Activated naive CD8-positive, alpha-beta T cell (primary cell): Measurements from ENCODE around the gene MAB21L2.
"Not testable (repeated sequence)": the region's sequence is repeated elsewhere in the genome, so short reads cannot be mapped to it uniquely, and the experiment has no call there.

ENCODE experiments used
- H3K27ac Mint-ChIP-seq: one replicate; pipeline ENCODE4 v1.8.0; 2021; ENCODE audit warnings: mixed read lengths
- H3K27me3 Mint-ChIP-seq: one replicate; pipeline ENCODE4 v1.8.0; 2021; ENCODE audit warnings: mixed read lengths
- H3K36me3 Mint-ChIP-seq: one replicate; pipeline ENCODE4 v1.8.0; 2021; ENCODE audit warnings: mixed read lengths
- H3K4me1 Mint-ChIP-seq: one replicate; pipeline ENCODE4 v1.8.0; 2021; ENCODE audit warnings: low read depth, mixed read lengths
- H3K4me3 Mint-ChIP-seq: one replicate; pipeline ENCODE4 v1.8.0; 2021; ENCODE audit warnings: mild to moderate bottlenecking, mixed read lengths
- H3K9me3 Mint-ChIP-seq: one replicate; pipeline ENCODE4 v1.8.0; 2021; ENCODE audit warnings: low read depth, mixed read lengths

The MAB21L2 gene

DNA sequence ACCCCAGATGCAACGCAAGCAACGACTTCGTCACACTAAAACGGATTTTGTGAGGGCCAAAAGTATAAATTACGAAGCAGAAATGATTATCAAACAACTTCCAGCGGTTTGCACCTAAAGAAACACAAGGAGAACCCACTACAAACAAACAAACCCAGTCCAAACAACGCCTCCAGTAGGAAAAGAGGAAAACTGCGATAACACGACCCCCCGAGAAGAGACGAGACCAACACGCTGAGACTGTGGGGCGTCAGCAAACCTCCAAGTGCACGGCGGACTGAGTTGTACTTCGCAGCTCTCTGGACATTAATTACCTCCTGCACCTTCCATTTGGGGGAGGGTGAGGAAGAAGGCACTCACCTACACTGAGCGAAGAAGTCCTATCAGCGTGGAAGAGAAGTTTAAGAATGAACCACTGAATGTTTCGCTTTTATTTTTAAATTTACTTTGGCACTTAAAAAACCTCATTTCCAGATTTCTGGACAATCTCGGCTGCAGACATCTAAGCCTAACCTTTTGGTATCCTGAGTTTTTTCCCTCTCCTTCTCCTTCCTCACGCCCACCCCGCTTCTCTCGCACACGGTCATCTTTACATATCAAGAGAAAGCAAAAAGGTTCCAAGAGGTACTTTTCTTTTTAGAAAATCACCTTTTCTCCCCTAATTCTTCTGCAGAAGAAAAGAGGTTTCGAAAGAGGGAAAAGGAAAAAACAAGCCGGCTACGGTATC is at the start of gene MAB21L2:
Gene MAB21L2 (plus strand): TSS at position 6 of the 727 bp plus-strand sequence. CDS start 879 bp downstream, outside the sequence.
- Mint-ChIP-seq H3K36me3 (peaks cover 24% of the 10 kb centered on the region), H3K4me3 (no peak within 1 kb of the TSS), H3K9me3 (peaks cover 3% of the 10 kb centered on the region), H3K27ac (no peak within 1 kb of the TSS), H3K4me1 (peaks cover 2% of the 10 kb centered on the region), H3K27me3 (no peaks in the 10 kb centered on the region)

DNA sequence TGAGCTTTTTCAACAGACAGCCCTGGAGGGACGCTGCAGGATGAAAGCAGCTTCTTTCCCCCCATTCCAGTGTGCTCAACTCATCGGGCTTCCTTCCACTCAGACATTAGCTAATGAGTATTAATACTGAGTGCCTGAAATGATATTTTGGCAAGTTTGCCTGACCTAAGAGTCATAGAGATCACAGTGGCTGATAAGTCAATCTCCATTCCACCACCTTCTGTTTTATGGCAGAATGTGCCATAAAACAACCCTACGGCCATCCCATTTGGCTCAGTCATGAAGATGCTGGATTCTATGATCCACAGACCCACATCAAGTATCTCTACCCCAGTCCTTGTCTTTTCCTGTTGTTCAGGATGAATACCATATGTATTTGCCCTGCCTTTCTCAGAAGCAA is 48.3 kb upstream of the MAB21L2 start:
- no peaks in the 10 kb centered on the region for H3K9me3 Mint-ChIP-seq
- no peaks in the 10 kb centered on the region for H3K27me3 Mint-ChIP-seq
- peaks cover 16% of the 10 kb centered on the region for H3K36me3 Mint-ChIP-seq
- no peak overlapping the region for H3K27ac Mint-ChIP-seq
- no peaks in the 10 kb centered on the region for H3K4me1 Mint-ChIP-seq
- no peak overlapping the region for H3K4me3 Mint-ChIP-seq

DNA sequence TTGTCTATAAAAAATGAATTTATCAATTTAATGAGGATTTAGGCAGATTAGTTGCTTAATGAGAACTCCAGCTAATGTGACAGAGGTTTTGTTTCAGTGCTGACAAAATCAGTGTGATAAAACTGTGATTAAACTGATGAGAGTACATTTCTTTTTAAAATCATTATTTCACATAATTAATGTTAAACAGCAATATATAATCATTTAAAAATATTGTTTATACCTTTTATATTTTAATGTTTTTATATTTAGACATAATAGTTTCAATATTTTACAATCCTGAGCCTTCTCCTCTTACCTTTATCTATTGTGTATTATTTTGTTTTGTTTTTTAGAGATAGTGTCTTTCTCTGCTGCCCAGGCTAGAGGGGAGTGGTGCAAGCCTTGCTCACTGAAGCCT is 47.1 kb upstream of the MAB21L2 start:
- no peak overlapping the region for H3K27ac Mint-ChIP-seq
- no peaks in the 10 kb centered on the region for H3K9me3 Mint-ChIP-seq

DNA sequence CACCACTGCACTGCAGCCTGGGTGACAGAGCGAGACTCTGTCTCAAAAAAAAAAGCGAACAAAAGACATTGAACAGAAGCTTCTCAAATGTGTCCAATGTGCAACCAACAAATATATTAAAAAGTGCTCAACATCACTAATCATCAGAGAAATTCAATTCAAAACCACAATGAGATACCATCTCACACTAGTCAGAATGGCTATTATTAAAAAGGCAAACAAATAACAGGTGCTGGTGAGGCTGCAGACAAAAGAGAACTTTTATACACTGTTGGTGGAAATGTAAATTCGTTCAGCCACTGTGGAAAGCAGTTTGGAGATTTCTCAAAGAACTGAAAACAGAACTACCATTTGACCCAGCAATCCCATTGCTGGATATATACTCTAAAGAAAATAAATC is 44.0 kb upstream of the MAB21L2 start:
- not testable (repeated sequence) for H3K27ac Mint-ChIP-seq, H3K9me3 Mint-ChIP-seq, H3K4me1 Mint-ChIP-seq, H3K36me3 Mint-ChIP-seq, H3K27me3 Mint-ChIP-seq, H3K4me3 Mint-ChIP-seq

More for the DNA sequence above, 47.1 kb upstream of the MAB21L2 start:
- Mint-ChIP-seq H3K36me3 (peaks cover 17% of the 10 kb centered on the region), H3K27me3 (no peaks in the 10 kb centered on the region), H3K4me3 (no peak overlapping the region), H3K4me1 (no peaks in the 10 kb centered on the region)

DNA sequence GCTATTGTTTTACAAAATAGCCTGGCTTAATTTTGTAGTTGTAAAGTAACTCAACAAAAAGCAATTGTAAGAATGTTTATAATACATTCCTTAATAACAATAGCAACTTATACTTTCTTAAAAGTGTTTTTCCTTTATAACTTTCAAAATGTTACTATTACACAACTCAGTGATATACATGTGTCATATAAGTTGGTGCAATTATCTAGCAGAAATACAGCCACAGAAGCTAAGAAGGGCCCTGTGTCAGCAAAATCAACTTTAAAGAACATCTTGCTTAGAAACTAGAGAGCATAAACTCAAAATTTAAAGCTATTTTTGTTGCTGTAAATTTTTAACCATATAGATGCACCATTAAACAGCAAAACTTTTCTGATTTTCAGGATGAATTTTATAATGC is 41.4 kb upstream of the MAB21L2 start:
- Mint-ChIP-seq H3K9me3 (no peaks in the 10 kb centered on the region), H3K27ac (no peak overlapping the region), H3K4me1 (no peaks in the 10 kb centered on the region), H3K36me3 (peaks cover 10% of the 10 kb centered on the region), H3K4me3 (no peak overlapping the region), H3K27me3 (no peaks in the 10 kb centered on the region)

DNA sequence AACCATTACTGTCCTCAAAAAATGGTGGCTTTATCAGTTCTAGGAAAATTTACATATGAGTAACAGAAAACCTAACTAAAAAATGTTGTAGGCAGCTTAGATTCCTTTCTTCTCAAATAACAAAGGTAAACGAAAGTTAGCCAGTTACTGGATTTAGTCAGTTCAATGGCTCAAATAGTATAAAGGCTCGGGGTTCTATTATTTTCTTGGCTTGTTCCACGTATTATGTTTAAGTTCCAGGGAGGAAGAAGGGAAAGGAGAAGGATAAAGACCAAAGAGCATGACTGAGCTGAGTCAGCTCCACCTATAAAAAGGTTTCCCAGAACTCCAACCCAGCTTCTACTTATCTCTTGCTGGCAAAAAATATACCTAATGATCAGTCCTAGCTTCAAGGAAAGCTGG is 41.0 kb upstream of the MAB21L2 start:
- Mint-ChIP-seq H3K36me3 (peaks cover 10% of the 10 kb centered on the region), H3K9me3 (no peaks in the 10 kb centered on the region), H3K4me1 (no peaks in the 10 kb centered on the region), H3K4me3 (no peak overlapping the region), H3K27me3 (no peaks in the 10 kb centered on the region), H3K27ac (no peak overlapping the region)

DNA sequence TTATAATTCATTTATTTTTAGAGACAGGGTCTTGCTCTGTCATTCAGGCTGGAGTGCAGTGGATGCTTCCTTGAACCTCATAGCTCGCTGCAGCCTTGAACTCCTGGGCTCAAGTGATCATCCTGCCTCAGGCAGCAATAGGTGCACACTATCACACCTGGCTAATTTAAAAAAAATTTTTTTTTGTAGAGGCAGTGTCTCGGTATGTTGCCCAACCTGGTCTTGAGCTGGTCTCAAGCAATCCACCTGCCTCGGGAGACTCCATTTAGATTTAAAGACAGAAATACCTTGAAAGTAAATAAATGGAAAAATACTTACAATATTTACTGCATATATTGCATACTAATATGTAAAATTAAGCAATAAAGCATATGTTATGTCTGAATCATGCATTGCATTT is 40.3 kb upstream of the MAB21L2 start:
- Mint-ChIP-seq H3K27me3 (no peaks in the 10 kb centered on the region), H3K36me3 (peaks cover 10% of the 10 kb centered on the region), H3K4me3 (no peak overlapping the region), H3K27ac (no peak overlapping the region), H3K9me3 (no peaks in the 10 kb centered on the region), H3K4me1 (no peaks in the 10 kb centered on the region)

DNA sequence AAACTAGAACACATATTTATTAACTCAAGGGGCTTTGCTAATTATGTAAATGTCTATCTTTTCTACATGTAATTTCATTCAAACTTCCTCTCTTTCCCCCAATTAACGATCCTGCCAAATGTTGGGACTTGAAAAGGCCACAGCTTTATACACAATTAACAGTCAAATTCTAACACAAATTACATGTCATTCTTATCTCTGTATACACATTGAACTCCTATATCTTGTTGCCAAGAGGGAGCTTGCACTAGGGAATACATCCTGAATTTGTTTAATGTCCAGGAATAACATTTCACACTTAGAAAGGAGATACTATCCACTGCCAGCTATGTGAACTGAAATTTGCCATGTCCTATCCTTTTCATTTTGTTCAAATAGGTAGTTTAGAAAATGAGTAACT is 38.9 kb upstream of the MAB21L2 start:
- Mint-ChIP-seq H3K27me3 (no peaks in the 10 kb centered on the region), H3K27ac (no peak overlapping the region), H3K4me3 (no peak overlapping the region), H3K9me3 (no peaks in the 10 kb centered on the region), H3K4me1 (no peaks in the 10 kb centered on the region), H3K36me3 (peaks cover 6% of the 10 kb centered on the region)

DNA sequence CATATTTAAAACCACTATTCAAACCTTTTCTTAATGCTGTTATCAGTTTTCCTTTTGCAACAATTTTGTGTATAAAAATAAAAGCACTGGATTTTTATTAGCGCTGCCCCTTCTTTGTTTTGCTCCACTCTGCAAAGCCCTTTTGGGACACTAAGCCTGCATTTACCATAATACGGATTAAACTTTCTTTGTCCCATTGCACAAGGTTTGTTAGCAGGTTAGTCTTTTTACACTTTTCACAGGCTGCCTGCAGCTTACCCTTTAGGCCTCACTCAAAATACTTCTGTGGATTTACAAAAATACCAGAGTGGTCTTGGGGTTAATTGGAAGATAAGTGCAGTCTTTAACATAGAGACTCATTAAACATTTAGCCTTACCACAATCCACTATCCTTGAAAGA is 35.7 kb upstream of the MAB21L2 start:
- Mint-ChIP-seq H3K36me3 (peaks cover 5% of the 10 kb centered on the region), H3K27ac (no peak overlapping the region), H3K27me3 (no peaks in the 10 kb centered on the region), H3K4me3 (no peak overlapping the region), H3K4me1 (no peaks in the 10 kb centered on the region), H3K9me3 (no peaks in the 10 kb centered on the region)

DNA sequence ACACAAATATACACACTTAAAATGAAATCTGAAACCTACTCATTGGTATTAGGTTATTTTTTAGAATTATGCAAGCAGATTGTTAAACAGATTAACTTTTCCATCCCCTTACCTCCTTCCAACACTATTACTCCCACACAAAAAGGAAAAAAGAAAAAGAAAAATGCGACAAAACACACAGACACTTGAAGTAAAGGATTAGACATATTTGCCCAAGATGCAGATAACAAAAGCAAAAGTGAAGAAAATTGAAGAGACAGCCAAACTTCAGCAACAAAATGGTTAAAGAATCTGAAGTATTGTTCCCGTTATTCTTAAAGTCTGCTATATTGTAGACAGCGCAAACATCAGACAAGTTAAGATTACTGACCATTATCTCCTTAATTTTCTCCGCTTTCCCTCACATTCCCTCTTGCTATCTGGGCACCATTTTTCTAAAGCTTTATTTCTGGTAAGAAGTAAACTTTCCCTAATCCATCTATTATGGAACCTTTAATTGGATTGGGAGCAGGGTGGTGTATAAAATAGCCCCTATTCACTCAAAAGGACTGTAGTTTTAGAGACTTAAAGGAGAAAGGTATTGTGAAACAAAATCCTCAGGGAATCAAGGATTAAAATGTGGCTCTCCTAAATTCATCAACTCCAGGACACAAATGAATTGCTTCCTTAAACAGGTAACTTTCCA is 34.7 kb upstream of the MAB21L2 start:
- H3K4me1 Mint-ChIP-seq, result no peaks in the 10 kb centered on the region

DNA sequence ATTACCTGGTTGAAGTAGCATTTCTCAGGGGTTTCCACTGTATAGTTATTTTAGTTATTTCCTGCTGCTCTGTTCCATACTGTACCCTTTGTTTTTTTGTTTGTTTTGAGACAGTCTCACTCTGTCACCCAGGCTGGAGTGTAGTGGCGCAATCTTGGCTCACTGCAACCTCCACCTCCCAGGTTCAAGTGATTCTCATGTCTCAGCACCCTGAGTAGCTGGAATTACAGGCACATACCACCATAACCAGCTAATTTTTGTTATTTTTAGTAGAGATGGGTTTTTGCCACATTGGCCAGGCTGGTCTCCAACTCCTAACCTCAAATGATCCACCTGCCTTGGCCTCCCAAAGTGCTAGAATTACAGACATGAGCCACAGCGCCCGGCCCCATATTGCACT is 24.1 kb upstream of the MAB21L2 start:
- H3K4me1 Mint-ChIP-seq, H3K4me3 Mint-ChIP-seq, H3K27ac Mint-ChIP-seq, H3K27me3 Mint-ChIP-seq: not testable (repeated sequence)
- Mint-ChIP-seq H3K36me3 (peaks cover 38% of the 10 kb centered on the region), H3K9me3 (peaks cover 16% of the 10 kb centered on the region)

More for the DNA sequence above, 34.7 kb upstream of the MAB21L2 start:
- Mint-ChIP-seq H3K4me3 (no peak overlapping the region), H3K36me3 (peaks cover 8% of the 10 kb centered on the region), H3K9me3 (no peaks in the 10 kb centered on the region), H3K27me3 (no peaks in the 10 kb centered on the region), H3K27ac (no peak overlapping the region)

DNA sequence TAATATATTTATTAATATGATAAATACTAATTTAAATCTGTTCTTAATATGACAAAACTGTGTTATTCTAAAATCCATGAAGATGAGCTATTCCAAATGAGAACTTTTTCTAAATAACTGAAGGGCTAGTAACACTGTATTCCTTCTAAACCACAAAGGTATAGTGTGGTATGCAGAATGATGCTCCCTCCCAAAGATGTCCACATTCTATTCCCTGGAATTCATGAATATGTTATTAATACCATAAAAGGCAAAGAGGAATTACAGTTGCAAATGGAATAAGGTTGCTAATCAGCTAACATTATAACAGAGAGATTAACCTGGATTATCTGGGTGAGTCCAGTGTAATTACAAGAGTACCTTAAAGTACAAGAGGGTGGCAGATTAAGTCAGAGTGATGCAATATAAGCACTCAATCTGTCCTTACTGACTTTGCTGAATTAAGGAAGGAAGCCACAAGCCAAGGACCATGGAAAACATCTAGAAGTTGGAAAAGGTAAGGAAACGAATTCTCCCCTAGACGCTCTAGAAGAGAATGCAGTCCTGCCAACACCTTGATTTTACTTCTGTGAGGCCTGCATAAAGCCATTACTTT is 20.7 kb upstream of the MAB21L2 start:
- Mint-ChIP-seq H3K9me3 (peaks cover 3% of the 10 kb centered on the region), H3K27me3 (no peaks in the 10 kb centered on the region)

DNA sequence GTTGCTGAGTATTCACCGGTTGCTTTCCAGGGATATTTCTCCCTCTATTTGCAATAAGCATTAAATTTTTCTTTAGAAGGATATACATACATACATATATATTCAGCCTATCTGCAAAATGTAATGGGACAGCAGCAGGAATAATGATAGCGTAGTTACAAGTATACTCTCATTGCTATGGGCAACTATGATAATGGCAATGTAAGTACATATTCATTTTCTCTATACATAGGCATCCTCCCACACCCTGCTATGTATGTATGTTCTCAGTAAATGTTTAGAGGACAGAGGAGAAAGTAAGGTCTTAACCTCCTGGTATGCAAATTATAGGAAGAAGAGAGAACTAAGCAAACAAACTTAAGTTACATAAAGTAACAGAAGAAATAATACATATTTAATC is 19.7 kb upstream of the MAB21L2 start:
- no peaks in the 10 kb centered on the region for H3K4me1 Mint-ChIP-seq
- no peaks in the 10 kb centered on the region for H3K27me3 Mint-ChIP-seq
- H3K4me3 Mint-ChIP-seq, result no peak overlapping the region
- H3K36me3 Mint-ChIP-seq, result peaks cover 34% of the 10 kb centered on the region
- no peaks in the 10 kb centered on the region for H3K9me3 Mint-ChIP-seq
- H3K27ac Mint-ChIP-seq, result no peak overlapping the region

More for the DNA sequence above, 20.7 kb upstream of the MAB21L2 start:
- peaks cover 37% of the 10 kb centered on the region for H3K36me3 Mint-ChIP-seq
- H3K27ac Mint-ChIP-seq, result no peak overlapping the region
- no peak overlapping the region for H3K4me3 Mint-ChIP-seq
- H3K4me1 Mint-ChIP-seq, result no peaks in the 10 kb centered on the region

DNA sequence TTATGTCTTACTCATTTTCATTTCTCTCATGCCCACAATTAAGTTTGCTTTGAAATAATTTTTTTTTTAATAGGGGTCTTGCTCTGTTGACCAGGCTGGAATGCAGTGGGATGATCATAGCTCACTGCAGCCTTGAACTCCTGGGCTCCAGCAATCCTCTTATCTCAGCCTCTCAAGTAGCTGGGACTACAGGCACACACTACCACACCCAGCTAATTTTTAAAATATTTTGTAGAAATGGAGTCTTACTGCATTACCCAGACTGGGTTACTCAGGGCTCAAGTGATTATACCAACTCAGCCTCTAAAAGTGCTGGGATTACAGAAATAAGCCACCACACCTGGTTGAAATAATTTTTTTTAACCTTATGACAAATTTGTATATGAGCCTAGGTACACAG is 19.2 kb upstream of the MAB21L2 start:
- no peaks in the 10 kb centered on the region for H3K27me3 Mint-ChIP-seq

DNA sequence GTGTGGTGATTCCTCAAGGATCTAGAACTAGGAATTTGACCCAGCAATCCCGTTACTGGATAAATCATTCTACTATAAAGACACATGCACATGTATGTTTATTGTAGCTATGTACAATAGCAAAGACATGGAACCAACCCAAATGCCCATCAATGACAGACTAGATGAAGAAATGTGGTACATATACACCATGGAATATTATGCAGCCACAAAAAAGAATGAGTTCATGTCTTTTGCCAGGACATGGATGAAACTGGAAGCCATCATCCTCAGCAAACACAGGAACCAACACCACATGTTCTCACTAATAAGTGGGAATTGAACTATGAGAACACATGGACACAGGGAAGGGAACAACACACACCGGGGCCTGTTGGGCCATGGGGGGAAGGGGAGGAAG is 17.0 kb upstream of the MAB21L2 start:
- H3K27ac Mint-ChIP-seq, H3K4me3 Mint-ChIP-seq, H3K27me3 Mint-ChIP-seq, H3K9me3 Mint-ChIP-seq, H3K4me1 Mint-ChIP-seq: not testable (repeated sequence)
- H3K36me3 Mint-ChIP-seq, result peaks cover 31% of the 10 kb centered on the region

More for the DNA sequence above, 19.2 kb upstream of the MAB21L2 start:
- Mint-ChIP-seq H3K27ac (no peak overlapping the region), H3K36me3 (peaks cover 33% of the 10 kb centered on the region), H3K4me1 (no peaks in the 10 kb centered on the region), H3K4me3 (no peak overlapping the region), H3K9me3 (no peaks in the 10 kb centered on the region)
